ENCODE data around the gene LMAN1. TPM values are rescaled to one million over a fixed set of nuclear protein-coding genes. Genes with fewer than 3 reads are reported as not detected.

Gene LMAN1
- total RNA-seq, 6 donors from 2014 or later = 47.5 to 159 (median 60.7) TPM

DNA sequence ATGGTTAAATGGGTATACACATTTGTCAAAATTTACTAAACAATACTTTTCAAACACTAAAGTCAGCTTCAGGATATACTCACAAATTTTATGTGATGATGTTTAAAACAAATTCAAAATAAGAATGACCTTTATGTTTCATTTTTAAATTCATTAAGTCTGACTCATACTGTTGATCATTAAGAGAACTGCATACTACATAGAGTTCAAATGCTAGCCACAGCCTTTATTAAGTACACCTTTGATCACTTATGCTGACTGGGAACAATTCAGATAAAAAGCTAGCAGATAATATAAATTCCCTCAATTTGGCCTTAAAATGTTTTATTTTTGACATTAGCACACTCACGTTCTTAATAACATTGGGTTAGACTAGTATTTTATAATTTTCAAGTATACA is 14.1 kb downstream of the LMAN1 start:
- Histone ChIP-seq H3K4me1 (no peaks in the 10 kb centered on the region), H3K36me3 (peaks cover 29 to 95% (median 50%) of the 10 kb centered on the region in 4 donors), H3K27me3 (no peaks in the 10 kb centered on the region), H3K4me3 (no peak overlapping the region), H3K9me3 (no peaks in the 10 kb centered on the region), H3K27ac (no peak overlapping the region)
- WGBS, 2 donors = 0 to 57% methylated on average over 1 of the region's 1 CpG
- DNase-seq (no peak), ATAC-seq (ENCODE audit: low FRiP score in 2 of 2) (no peak)
- TF ChIP-seq POLR2AphosphoS5 (IDR thresholded peaks at IDR 0.05) (no peak), POLR2A (IDR thresholded peaks at IDR 0.05) (no peak), EP300 (IDR thresholded peaks at IDR 0.05) (no peak)
- TF ChIP-seq, protein P1, sequence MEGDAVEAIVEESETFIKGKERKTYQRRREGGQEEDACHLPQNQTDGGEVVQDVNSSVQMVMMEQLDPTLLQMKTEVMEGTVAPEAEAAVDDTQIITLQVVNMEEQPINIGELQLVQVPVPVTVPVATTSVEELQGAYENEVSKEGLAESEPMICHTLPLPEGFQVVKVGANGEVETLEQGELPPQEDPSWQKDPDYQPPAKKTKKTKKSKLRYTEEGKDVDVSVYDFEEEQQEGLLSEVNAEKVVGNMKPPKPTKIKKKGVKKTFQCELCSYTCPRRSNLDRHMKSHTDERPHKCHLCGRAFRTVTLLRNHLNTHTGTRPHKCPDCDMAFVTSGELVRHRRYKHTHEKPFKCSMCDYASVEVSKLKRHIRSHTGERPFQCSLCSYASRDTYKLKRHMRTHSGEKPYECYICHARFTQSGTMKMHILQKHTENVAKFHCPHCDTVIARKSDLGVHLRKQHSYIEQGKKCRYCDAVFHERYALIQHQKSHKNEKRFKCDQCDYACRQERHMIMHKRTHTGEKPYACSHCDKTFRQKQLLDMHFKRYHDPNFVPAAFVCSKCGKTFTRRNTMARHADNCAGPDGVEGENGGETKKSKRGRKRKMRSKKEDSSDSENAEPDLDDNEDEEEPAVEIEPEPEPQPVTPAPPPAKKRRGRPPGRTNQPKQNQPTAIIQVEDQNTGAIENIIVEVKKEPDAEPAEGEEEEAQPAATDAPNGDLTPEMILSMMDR (IDR thresholded peaks at IDR 0.05) = no peak

DNA sequence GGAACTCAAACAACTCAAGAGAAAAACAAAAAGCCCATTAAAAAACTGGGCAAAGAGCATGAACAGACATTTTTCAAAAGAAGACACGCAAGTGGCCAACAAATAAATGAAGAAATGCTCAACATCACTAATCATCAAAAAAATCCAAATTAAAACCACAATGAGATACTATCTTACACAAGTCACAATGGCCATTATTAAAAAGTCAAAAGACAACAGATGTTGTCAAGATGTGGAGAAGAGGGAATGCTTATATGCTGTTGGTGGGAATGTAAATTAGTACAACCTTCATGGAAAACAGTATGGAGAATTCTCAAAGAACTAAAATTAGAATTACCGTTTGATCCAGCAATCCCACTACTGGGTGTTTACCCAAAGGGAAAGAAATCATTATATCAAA is 15.1 kb downstream of the LMAN1 start:
- Histone ChIP-seq H3K4me1 (no peaks in the 10 kb centered on the region), H3K27me3 (no peaks in the 10 kb centered on the region), H3K9me3 (no peaks in the 10 kb centered on the region), H3K4me3 (no peak overlapping the region), H3K27ac (no peak overlapping the region), H3K36me3 (peaks cover 29 to 95% (median 49%) of the 10 kb centered on the region in 4 donors)
- WGBS, 2 donors = 97 to 98% methylated on average over 2 of the region's 2 CpGs
- no peak for TF ChIP-seq EP300 (IDR thresholded peaks at IDR 0.05)
- TF ChIP-seq, protein P1 (IDR thresholded peaks at IDR 0.05) = no peak
- TF ChIP-seq POLR2A (IDR thresholded peaks at IDR 0.05) = no peak
- TF ChIP-seq POLR2AphosphoS5 (IDR thresholded peaks at IDR 0.05) = no peak
- ATAC-seq (ENCODE audit: low FRiP score in 2 of 2) (no peak), DNase-seq (no peak)

DNA sequence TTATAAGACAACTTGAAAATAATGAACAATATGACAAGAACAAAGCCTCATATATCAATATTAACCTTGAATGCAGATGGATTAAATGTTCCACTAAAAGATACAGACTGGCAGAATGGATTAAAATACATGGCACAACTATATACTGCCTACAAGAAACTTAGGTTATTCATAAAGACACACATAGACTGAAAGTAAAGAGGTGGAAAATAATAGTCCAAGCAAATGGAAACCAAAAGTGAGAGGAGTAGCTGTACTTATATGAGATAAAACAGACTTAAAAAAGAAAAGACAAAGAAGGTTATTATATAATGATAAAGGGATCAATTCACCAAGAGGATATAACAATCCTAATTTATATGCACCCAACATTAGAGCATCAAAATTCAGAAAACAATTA is 18.2 kb downstream of the LMAN1 start:
- Histone ChIP-seq H3K36me3 (peaks cover 19 to 95% (median 48%) of the 10 kb centered on the region in 4 donors), H3K27ac (no peak overlapping the region), H3K4me3 (no peak overlapping the region), H3K4me1 (no peaks in the 10 kb centered on the region), H3K9me3 (no peaks in the 10 kb centered on the region), H3K27me3 (no peaks in the 10 kb centered on the region)
- no peak for DNase-seq
- TF ChIP-seq, protein P1 (IDR thresholded peaks at IDR 0.05) = no peak
- TF ChIP-seq EP300 (IDR thresholded peaks at IDR 0.05) = no peak
- TF ChIP-seq POLR2A (IDR thresholded peaks at IDR 0.05) = no peak
- TF ChIP-seq POLR2AphosphoS5 (IDR thresholded peaks at IDR 0.05) = no peak
- no peak for ATAC-seq (ENCODE audit: low FRiP score in 2 of 2)

DNA sequence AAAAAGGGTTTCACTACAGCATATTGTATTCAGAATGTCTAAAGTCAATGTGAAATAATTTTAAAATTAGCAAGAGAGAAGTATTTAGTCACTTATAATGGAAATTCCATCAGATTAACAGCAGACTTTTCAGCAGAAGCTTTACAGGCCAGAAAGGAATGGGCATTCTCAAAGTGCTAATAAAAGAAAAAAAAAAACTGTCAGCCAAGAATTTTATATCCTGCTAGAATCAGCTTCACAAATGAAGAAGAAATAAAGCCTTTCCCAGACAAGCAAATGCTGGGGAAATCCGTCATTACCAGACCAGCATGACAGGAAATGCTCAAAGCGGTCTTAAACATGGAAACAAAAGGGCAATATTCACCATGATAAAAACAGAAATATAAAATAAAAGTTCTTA is 18.8 kb downstream of the LMAN1 start:
- Histone ChIP-seq H3K4me1 (no peaks in the 10 kb centered on the region), H3K9me3 (no peaks in the 10 kb centered on the region), H3K27ac (no peak overlapping the region), H3K4me3 (no peak overlapping the region), H3K27me3 (no peaks in the 10 kb centered on the region), H3K36me3 (peaks cover 14 to 95% (median 43%) of the 10 kb centered on the region in 4 donors)
- ATAC-seq (ENCODE audit: low FRiP score in 2 of 2) = no peak
- TF ChIP-seq, protein P1 (IDR thresholded peaks at IDR 0.05) = no peak
- TF ChIP-seq POLR2A (IDR thresholded peaks at IDR 0.05) (no peak), POLR2AphosphoS5 (IDR thresholded peaks at IDR 0.05) (no peak), EP300 (IDR thresholded peaks at IDR 0.05) (no peak)
- 93 to 97% methylated on average over 2 of the region's 2 CpGs for WGBS, 2 donors
- DNase-seq = no peak

DNA sequence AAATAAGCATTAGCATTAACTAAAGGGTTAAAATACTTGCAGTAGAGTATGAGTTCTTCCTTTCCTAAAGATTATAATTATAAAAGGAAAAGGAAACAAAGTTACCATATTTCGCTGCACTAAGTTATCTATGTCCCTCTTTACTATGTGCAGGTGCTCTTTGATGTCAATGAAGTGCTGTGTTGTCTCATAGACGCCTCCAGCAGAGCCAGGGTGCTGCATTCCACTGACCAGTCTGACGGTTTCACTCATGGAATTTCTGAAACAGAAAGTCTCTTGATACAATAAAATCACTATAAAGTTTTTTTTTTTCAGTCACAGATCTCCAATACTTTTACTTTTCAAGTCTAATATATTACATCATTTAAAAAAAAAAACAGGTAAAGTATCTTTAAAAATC is 26.1 kb downstream of the LMAN1 start:
- Histone ChIP-seq H3K27ac (no peak overlapping the region), H3K9me3 (no peaks in the 10 kb centered on the region), H3K4me1 (no peaks in the 10 kb centered on the region), H3K27me3 (no peaks in the 10 kb centered on the region), H3K4me3 (no peak overlapping the region), H3K36me3 (peaks cover 21 to 99% (median 46%) of the 10 kb centered on the region in 4 donors)
- no peak for DNase-seq
- WGBS, 2 donors = 82 to 88% methylated on average over 3 of the region's 3 CpGs
- no peak for TF ChIP-seq POLR2AphosphoS5 (IDR thresholded peaks at IDR 0.05)
- no peak for TF ChIP-seq POLR2A (IDR thresholded peaks at IDR 0.05)
- TF ChIP-seq, protein P1 (IDR thresholded peaks at IDR 0.05) = no peak
- TF ChIP-seq EP300 (IDR thresholded peaks at IDR 0.05) = no peak
- no peak for ATAC-seq (ENCODE audit: low FRiP score in 2 of 2)

All from upper lobe of left lung (tissue), 6 donors.